ENCODE measurements around the gene TRAK1.

- TF ChIP-seq POLR2A (IDR thresholded peaks at IDR 0.05) (no peak), CTCF (IDR thresholded peaks at IDR 0.05) (no peak), POLR2AphosphoS5 (IDR thresholded peaks at IDR 0.05) (no peak), EP300 (IDR thresholded peaks at IDR 0.05) (no peak)
These were observed 48.7 kb downstream of the TRAK1 start for GRCh38 chr3:42139621-42140453.
